NCI-H187 treated with DMSO at 0.1 percent for 48 hours (cell line): ENCODE measurements around the gene CENPC.

Experiments used
- DNase-seq: peaks from one replicate; lab custom pipeline; 2025; lab: John Stamatoyannopoulos, UW

Gene CENPC, protein sequence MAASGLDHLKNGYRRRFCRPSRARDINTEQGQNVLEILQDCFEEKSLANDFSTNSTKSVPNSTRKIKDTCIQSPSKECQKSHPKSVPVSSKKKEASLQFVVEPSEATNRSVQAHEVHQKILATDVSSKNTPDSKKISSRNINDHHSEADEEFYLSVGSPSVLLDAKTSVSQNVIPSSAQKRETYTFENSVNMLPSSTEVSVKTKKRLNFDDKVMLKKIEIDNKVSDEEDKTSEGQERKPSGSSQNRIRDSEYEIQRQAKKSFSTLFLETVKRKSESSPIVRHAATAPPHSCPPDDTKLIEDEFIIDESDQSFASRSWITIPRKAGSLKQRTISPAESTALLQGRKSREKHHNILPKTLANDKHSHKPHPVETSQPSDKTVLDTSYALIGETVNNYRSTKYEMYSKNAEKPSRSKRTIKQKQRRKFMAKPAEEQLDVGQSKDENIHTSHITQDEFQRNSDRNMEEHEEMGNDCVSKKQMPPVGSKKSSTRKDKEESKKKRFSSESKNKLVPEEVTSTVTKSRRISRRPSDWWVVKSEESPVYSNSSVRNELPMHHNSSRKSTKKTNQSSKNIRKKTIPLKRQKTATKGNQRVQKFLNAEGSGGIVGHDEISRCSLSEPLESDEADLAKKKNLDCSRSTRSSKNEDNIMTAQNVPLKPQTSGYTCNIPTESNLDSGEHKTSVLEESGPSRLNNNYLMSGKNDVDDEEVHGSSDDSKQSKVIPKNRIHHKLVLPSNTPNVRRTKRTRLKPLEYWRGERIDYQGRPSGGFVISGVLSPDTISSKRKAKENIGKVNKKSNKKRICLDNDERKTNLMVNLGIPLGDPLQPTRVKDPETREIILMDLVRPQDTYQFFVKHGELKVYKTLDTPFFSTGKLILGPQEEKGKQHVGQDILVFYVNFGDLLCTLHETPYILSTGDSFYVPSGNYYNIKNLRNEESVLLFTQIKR

DNA sequence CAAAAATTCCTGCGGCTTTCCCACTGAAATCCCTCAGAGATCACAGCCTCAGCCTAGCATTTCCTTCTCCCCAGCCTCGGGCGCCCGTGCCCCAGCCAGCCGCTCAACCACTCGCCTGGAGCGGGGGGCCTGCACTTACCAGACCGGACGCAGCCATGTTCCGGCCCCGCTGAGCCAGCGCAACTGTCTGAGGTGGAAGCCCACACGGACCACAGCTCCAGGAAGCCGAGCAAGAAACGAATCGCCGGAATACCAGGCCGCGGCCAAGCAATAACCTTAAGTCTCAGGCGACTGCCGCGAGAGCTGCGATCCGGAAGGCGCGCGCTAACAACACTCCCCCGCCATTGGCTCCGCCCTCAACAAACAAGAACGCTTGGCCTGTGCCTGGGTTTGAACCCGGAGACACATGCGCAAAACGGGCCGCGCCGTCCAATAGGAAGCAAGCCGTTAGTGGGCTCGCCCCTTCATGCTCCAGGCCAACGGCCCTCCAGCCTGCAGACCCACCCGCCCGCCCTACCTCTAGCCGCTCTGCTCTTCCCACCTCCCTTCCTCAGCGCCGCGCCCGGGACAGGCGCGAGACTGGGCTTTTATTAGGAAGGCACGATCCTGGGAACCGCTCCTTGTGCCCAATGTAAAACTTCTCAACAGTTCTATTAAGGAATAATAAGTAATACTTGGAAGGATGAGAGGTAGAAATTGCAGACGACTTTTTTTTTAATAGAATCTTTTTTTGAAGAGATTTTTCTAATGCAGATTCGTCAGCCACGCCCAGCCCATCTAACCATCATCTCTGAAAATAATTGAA is at the start of gene CENPC:
CENPC (minus strand) TSS at position 305 of the 805 bp plus-strand sequence; CDS start at position 157, 148 bp downstream.
- peak; percentile 89 for DNase-seq

DNA sequence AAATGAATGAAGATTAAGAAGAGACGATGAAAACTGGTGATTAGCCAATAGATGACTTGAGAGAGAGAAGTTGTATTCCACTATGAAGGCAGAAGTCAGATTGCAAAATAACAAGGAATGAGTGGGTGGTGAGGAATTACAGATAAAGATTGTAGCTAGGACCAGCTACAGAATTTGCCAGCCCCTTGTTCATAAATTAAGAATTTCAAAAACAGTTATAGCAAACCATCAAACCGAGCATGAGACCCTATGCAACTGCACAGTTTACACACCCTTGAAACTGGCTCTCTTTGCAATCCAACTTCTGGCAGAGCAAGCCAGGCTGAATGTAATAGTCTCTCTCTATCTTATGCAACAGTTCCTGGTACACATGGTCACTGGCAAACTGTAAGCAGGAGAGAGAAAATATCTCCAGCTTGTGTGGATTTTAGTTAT is 48.5 kb upstream of the CENPC start:
- DNase-seq, result no peak

DNA sequence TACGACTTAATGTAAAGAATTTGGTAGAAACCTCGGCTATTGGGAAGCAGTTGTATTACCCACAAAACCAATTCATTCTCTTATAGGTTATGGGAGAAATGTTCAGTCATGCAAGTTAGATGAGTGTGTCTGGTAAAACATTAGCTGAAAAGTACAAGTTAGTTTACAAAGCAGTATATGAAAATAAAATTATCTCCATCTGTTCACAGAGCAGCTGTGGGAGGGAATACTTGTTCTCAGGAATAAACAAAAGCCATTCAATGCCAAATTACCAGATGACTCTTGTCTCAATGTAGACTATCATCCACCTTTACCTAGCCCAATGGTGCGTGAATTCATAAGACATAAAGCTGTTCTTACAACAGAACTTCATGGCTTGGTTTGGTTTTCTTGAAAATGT is 41.9 kb upstream of the CENPC start:
- DNase-seq, result no peak

DNA sequence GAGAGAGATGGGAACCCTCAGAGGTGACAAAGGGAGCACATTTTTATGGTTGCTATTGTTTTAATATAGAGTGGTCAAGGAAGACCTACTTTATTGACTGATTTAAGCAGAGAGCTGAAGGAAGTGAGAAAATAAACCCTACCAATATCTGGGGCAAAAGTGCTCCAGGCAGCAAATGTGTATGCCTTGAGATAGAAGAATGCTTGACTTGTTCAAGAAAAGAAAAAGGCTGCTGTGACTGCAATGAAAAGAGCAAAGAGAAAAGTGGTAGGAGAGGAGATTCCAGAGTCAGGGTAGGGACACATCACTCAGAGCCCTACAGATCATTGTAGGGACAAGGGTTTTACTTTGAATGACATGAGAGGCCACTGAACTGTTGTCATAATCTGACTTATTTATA is 39.2 kb upstream of the CENPC start:
- no peak for DNase-seq

DNA sequence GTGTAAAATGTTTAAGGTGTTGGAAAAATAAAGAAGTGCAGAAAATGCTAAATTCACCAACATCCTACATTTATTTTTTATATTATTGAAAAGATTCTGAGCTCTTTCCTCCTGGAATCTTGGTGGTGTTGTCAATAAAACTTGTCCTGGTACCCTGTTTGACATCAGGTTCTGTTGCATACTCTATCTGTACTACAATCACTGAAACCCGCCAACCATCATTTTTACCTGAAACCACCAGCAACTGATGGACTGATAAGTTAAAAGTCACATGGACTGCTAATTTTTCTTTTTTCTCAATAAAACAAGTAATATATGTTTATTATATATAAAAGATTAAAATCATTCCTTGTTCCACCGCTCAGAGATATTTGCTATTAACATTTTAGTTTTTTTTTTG is 36.6 kb upstream of the CENPC start:
- no peak for DNase-seq

DNA sequence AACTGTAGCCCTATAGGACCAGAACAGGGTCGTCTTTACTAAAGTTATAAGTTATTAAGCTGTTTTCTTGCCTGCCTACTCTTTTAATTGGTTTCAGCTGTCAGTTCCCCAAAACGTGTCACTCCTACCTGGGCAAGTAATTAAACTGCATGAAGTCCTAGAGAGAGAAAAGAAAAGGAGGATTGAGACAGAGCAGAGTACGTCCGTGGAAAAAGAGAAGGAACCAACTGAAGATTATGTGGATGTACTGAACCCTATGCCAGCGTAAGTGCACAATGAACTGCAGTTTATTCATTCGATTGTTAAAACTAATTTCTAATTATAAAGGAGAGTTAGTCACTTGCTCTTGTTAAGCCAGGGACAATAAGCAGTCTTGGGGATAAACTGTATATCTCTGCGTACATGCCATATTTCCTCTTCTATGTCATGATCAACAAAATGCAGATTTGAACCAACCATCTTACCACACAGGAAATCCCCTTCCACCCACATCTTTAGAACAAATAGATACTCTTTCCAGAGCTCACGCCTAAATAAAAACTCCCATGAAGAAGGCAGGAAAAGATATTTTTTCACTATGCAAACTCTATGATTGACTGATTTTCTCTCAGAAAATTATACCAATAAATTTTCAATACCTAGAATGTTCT is 36.0 kb upstream of the CENPC start:
- no peak for DNase-seq

DNA sequence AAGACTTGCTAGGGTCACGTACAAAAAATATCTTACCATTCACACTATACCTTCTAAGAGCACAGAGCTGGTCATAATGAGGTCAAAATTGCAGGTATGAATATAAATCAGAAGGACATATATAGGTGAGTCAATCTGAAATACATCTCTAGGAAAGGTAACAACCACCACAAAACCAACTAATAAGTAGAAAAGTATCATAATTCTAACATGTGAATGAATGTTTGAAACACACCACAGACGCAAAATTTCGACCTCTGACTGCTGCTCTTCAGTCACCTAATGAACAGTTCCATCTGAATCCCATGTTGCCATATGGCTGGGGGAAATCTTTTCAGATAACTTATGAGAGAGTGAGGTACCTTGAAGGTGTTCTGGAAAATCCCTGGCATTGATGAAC is 35.3 kb upstream of the CENPC start:
- no peak for DNase-seq

DNA sequence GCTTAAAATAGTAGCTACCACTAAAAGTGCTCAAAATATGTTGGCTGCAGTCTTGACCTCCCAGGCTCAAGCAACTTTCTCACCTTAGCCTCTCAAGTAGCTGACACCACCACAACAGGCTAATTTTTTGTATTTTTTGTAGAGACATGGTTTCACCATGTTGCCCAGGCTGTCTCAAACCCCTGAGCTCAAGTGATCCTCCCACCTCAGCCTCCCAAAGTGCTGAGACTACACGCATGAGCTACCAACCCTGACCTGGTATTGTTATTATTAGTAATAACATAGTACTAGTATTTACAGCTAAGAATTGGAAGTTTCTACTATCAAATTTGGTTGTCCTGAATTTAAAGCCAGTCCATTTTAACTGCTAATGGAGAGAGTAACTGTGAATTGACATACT is 31.2 kb upstream of the CENPC start:
- no peak for DNase-seq

DNA sequence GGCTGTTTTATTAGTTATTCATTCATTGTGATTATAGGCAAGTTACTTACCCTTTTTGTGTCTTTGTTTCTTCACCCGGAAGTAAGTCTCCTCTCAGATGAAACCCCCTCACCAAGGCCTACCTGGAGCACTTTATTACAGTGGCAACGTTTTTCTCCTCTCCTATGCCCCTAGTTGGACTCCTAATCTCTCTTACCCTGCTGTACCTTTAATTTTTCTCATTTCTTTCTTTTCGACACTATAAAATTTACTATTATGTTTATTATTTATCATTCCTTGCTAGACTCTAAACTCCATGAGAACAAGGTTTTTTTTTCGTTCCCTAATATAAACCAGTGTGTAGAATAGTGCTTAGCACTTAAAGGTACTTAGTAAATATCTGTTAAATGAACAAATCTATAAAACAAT is 30.8 kb upstream of the CENPC start:
- DNase-seq, result no peak

DNA sequence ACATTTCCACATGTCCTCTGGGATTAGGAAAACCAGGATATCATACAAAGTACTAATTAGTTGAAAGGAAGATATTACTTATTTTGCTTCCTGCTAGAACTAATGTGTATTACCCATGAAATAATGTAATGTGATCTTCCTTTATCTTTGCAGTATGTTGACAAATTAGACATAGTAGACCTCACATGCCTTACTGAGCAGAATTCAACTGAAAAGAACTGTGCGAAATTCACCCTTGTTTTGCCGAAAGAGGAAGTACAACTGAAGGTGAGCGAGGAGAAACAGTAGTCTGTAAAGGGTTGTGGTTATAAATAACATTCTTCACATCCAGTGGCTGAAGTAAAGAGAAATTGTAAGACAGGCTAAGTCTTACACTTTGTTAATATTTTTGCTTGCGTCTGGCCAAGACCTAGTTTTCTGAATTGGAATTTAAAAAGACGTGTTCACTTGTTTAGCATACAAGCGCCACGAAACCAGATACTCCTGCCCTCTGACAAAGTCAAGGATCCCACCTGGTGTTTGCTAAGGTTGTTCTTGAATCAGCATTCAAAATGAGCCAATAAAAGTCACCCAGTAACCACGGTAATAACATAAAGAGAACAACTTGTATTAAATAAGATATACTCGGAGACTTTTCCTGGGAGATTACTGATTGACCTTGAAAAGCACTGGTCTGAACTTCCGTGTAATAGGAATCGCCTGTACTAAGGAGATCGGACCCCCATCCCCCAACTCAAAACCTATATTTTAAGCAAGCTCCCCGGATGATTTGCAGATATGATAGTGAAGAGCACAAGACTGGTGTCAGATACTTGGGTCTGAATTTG is 30.1 kb upstream of the CENPC start:
- DNase-seq, result peak; percentile 76

DNA sequence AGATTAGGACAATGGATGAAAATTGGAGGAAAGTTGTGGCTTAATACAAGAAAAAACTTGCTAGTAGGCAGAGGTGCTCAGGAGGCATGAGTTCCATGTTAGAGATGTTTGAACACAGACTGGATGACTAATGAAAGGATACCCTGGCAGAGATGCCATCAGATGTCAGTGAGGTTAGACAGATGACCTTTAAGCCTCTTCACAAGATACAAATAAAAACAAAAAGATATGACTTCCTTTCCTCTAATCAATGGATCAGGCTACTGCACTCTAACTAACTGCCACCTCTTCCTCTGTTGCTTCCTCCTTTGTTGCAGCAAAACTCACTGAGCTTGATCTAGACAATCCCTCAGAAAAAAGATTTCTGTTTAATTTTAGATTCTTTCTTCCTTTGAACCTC is 27.9 kb upstream of the CENPC start:
- DNase-seq, result no peak

DNA sequence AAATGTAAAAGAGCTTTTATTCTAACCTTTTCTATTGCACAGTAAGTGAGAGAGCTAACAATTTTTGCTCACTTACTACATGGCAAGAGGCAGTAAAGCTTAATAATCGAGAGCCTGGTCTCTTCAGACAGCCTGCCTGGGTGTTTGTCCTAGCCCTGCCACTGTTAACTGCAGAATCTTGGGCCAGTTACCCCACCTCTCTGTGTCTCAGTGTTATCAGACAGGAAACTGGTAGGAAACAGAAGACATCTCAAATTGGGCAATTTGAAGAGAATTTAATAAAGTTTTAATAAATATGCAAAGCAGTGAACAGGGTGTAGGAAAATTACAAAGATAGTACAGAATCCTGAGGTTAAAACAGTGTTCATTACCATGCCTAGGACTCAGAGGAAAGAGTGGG is 26.7 kb upstream of the CENPC start:
- no peak for DNase-seq

DNA sequence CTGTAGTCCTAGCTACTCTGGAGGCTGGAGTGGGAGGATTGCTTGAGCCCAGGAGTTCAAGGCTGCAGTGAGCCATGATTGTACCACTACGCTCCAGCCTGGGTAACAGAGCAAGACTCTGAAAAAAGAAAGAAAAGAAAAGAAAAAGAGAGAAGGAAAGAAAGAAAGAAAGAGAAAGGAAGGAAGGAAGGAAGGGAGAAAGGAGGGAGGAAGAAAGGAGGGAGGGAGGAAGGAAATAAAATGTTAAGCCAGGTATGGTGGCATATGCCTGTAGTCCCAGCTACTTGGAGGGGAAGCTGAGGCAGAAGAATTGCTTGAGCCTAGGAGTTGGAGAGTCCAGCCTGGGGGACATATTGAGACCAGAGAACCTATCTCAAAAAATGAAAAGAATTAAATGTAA is 25.2 kb upstream of the CENPC start:
- DNase-seq, result no peak

DNA sequence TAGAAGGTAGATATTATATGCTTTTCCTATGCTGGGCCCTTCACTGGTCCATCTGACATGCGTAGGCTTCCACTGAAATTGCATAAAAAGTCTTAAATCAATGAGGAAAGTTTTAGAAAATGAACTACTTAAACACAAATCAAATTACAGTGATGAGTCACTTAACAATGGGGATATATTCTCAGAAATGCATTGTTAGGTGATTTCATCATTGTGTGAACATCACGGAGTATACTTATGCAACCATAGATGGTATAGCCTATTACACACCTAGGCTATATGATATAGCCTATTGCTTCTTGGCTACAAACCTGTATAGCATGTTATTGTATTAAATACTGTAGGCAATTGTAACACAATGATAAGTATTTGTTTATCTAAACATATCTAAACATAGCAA is 23.5 kb upstream of the CENPC start:
- no peak for DNase-seq

DNA sequence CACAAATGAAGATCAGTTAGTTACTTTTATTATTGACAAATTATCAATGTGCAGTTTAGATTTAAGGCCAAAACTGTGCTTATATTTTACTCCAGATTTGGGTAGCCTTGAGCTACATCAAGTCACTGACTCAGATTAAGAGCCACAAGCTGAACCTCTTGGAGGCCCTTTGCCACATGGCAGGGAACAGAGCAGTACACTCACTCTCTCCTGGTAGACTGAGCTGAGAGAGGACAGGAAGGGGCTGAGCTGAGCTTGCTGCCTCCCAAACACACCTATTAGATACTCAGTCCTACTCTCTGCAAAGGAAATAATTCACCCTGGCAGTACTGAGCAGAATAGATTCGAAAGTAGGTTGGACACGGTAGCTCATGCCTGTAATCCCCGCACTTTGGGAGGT is 21.0 kb upstream of the CENPC start:
- no peak for DNase-seq

DNA sequence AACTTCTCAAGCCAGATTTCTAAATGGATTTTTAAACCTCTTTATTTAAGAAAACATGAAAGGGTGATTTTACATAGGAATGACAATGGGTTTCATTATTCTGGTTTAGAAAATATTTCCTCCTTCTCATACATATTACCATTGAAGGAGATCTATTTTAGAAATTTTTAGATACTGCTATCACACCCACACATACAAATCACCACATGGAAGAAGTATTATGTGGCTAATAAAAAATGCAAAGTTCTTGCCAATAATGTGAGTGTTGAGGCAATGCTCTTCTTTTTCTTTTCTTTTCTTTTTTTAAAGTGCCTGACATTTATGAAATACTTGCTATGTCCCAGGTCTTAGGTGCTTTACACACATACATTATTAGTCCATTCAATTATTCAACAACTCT is 20.0 kb upstream of the CENPC start:
- DNase-seq, result no peak

DNA sequence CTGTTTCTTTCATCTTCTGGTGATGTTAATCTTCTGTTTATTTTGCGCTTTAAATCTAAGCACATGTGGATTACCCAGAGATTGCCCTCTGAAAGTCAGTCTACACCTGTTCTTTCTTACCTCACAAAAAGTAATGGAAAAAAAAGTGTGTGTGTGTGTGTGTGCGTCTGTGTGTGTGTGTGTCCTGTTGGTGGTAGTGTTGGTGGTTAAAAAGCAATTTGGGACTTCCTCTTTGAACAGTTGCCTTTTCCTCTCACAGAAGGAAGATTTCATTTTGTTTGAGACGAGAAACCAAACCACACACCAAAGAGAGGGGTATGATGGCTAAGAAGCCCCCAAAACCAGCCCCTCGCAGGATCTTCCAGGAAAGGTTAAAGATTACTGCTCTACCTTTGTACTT is 13.2 kb upstream of the CENPC start, which contains the start of gene STAP1:
STAP1 (plus strand) TSS at position 235 of the 400 bp plus-strand sequence; CDS start at position 318, 83 bp downstream.
- no peak for DNase-seq

DNA sequence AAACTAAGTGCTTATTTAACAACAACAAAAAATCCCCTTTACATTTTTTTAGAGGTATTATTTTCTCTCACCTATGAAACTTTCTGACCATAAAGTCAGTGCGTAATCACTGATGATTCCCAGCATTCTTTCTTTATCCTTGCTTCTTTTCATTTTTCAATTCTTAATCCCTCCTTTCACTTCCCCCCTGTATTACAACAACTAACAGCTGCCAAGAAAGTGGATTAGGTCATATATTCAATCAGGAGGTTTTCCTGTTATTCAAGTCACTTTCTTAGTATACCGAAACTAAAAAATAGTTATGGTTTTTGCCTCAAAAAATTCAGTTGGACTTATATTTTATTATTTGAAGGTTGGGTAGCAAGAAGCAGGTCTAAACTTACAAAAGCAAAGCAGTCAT is 11.1 kb upstream of the CENPC start:
- DNase-seq, result no peak

DNA sequence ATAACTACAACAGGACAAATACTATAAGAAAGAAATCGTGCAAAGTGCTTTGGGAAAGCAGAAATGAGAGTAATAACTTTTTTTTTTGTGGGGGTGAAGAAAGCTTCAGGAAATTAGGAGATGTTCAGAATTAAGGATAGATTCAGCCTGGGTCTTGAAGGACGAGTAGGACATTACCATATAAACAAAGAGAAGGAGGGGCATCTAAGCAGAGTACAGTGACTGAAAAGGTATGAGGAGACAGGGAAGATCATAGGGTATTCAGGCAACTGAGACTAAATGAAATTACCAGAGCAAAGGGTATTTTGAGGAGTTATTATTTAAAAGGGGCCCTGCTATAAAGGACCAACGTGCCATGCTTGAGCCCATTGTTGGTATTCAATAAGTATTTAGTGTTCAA is 10.1 kb upstream of the CENPC start:
- DNase-seq, result no peak

DNA sequence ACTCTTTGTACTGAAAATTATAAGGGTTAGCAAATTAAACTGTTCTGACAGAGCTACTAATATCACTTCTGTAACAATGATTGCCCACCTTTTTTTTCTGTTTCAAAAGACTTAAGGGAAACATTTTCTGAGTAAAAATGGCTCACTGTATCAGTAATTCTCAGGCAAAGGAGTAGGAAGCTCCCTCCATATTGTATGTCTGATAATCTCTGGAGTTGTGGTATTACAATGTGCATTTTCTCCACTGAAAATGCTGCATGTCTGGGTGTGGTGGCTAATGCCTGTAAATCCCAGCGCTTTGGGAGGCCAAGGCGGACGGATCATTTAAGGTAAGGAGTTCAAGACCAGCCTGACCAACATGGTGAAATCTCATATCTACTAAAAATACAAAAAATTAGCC is 8.8 kb upstream of the CENPC start:
- no peak for DNase-seq
